ENCODE results near the gene BAIAP2. TPM values are rescaled to one million over a fixed set of nuclear protein-coding genes. Genes with fewer than 3 reads are reported as not detected.

Gene BAIAP2
- polyA plus RNA-seq, 6 donors from 2014 or later, result 0.19 to 6.1 (median 0.79) TPM

- Mint-ChIP-seq H3K4me3 (no peak overlapping the region), H3K27me3 (no peaks in the 10 kb centered on the region), H3K4me1 (no peaks in the 10 kb centered on the region), H3K36me3 (no peaks in the 10 kb centered on the region), H3K27ac (no peak overlapping the region), H3K9me3 (no peaks in the 10 kb centered on the region)
- DNase-seq, result no peak
- ATAC-seq (ENCODE audit: low read depth in 2 of 2), result no peak
Observed at GRCh38 chr17:81128774-81129173, 93.8 kb downstream of the BAIAP2 start.

DNA sequence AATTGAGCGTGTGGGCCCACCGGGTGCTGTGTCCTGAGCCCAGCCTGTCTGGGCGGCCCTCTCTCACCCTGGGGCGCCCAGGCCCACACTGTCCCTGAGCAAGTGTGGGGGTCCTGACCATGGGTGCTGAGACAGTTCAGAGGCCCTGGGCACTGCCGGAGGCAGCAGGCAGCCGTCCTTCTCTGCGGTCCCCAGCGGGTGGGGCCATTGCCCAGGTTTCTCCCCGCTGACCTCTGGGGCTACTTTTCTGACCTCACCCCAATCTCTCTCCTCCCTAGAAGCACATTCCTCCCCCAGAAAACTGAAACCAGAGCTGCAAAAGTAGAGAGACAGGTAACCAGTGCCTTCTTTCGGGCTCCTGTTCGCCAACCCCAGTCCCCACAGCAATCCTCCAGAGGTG lies 94.3 kb downstream of the BAIAP2 start:
- DNase-seq, result no peak
- Mint-ChIP-seq H3K27ac (no peak overlapping the region), H3K27me3 (no peaks in the 10 kb centered on the region), H3K4me3 (no peak overlapping the region), H3K4me1 (no peaks in the 10 kb centered on the region), H3K9me3 (no peaks in the 10 kb centered on the region), H3K36me3 (no peaks in the 10 kb centered on the region)
- ATAC-seq (ENCODE audit: low read depth in 2 of 2), result no peak

DNA sequence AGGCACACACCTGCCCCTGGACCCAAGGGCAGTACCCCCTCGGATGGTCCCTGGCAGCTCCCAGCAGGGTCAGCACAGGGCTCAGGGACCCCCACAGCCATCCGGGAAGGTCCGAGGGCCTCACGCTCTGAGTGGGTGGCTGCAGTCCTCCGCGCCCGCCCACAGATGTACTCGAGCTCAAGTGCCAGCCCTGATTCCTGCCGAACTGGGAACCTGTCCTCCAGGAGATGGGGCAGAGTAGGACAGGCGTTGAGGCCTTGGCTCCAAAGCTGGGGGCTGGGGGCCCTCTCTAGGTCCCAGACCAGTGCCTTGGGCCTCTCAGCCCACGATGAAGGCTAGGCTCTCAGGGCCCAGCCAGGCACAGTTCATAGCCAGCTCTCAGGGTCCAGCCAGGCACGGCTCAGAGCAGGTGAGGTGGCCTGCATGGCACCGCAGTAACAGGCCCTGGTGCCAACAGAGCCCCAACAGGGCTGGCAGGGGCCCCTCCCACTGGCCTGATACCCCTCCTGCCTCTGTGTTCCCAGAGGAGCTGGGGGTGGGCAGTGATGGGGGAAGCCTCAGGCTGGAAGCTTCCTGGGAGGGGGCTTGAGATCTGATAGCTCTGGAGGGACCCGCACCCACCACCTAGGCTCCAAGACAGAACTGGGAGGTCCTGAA lies 94.9 kb downstream of the BAIAP2 start:
- Mint-ChIP-seq H3K9me3 (no peaks in the 10 kb centered on the region), H3K4me1 (no peaks in the 10 kb centered on the region), H3K27ac (no peak overlapping the region), H3K36me3 (no peaks in the 10 kb centered on the region), H3K27me3 (no peaks in the 10 kb centered on the region), H3K4me3 (no peak overlapping the region)
- DNase-seq (no peak), ATAC-seq (ENCODE audit: low read depth in 2 of 2) (no peak)

GRCh38 chr17:81130385-81131361 lies 95.7 kb downstream of the BAIAP2 start:
- ATAC-seq (ENCODE audit: low read depth in 2 of 2) (no peak), DNase-seq (no peak)
- H3K4me1 Mint-ChIP-seq, result no peaks in the 10 kb centered on the region
- H3K36me3 Mint-ChIP-seq, result no peaks in the 10 kb centered on the region
- no peaks in the 10 kb centered on the region for H3K9me3 Mint-ChIP-seq
- H3K27me3 Mint-ChIP-seq, result no peaks in the 10 kb centered on the region
- H3K4me3 Mint-ChIP-seq, result no peak overlapping the region
- no peak overlapping the region for H3K27ac Mint-ChIP-seq

DNA sequence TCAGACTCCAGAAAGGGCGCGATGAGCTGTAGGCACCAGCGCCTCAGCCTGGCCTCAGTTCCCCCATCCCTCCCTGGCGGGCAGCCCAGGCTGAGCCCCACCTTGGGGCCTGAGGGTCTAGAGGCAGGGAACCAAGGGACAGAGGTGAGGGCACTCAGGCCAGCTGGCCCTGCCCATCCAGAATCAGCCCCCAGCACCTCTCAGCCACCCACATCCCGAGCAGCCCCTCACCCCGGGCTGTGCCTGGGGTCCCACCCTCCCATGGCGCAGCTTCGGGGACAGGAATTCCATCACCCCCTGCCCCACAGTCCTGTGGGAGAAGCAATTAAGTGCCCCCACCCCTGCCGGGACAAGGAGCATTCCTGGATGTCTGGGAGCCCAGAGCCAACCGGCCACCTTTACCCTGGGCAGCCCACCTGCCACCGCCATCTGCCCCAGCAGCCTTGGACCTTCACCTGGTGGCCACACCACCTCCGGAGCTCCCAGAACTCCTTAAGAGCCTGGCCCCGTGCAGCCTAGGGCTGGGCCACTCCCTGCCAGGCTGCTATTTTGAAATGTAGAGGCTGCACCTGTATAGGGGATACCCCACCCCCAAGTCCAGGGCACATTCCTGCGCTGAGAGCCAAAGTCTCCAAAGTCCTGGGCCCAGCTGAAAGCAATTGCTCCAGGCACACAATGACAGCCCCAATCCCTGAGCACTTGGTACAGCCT lies 96.7 kb downstream of the BAIAP2 start:
- H3K4me1 Mint-ChIP-seq, result no peaks in the 10 kb centered on the region
- DNase-seq, result no peak

GRCh38 chr17:81132197-81132540 lies 97.2 kb downstream of the BAIAP2 start:
- Mint-ChIP-seq H3K27ac (no peak overlapping the region), H3K4me1 (no peaks in the 10 kb centered on the region)
- no peak for DNase-seq

More for the DNA sequence above, 96.7 kb downstream of the BAIAP2 start:
- no peaks in the 10 kb centered on the region for H3K9me3 Mint-ChIP-seq
- H3K27ac Mint-ChIP-seq, result no peak overlapping the region
- no peak overlapping the region for H3K4me3 Mint-ChIP-seq
- ATAC-seq (ENCODE audit: low read depth in 2 of 2), result no peak
- H3K36me3 Mint-ChIP-seq, result no peaks in the 10 kb centered on the region
- H3K27me3 Mint-ChIP-seq, result no peaks in the 10 kb centered on the region

DNA sequence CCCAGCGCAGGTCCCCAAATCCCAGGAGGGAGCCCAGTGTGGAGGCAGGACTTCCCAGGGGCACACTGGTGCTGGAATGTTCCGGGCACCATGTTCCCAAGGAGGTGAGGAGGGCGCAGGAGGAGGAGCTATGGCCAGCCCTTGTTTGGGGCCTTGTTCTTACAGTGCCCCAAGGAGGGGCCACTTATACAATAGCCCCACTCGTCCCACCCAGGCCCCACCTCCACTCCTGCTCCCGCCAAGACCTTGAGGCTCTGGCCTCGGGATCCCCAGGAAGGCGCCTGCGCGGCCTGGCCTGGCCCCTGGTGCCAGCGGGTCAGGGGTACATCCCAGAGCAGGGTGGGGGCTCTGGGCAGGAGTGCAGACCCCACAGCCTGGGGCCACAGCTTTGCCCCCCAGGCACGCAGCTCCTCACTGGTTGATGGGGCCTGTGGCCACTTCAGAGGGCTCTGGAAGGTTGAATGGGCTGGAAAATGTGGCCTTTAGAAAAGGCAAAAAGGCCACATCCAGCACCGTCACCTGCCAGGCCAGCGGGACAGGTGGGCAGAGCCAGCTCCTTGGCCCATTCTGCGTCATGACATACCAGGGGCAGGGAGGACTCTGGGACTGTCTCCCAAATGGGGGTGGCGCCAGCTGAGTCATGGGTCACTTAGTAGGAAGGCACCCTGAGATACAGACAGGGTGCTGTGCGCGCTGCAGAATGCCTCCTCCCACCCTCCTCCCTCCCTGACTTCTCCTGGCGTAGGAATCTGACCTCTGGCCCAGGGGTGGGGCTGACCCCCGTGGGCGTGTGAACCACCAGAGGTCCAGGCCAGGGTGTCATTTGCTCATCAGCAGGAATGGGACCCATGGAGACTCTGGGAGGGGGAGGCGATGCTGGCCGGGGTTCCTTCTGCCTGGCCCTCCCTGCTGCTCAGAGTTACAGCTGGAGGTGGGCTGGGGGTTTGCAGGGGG lies 98.1 kb downstream of the BAIAP2 start:
- Mint-ChIP-seq H3K27me3 (no peaks in the 10 kb centered on the region), H3K36me3 (no peaks in the 10 kb centered on the region), H3K4me3 (no peak overlapping the region), H3K4me1 (peaks cover 0 to 4% (median 2%) of the 10 kb centered on the region in 3 donors), H3K27ac (no peak overlapping the region), H3K9me3 (peaks cover 0 to 2% (median 0%) of the 10 kb centered on the region in 7 donors)
- DNase-seq, result no peak
- ATAC-seq (ENCODE audit: low read depth in 2 of 2), result no peak

More at GRCh38 chr17:81132197-81132540, 97.2 kb downstream of the BAIAP2 start:
- Mint-ChIP-seq H3K36me3 (no peaks in the 10 kb centered on the region), H3K9me3 (no peaks in the 10 kb centered on the region), H3K27me3 (no peaks in the 10 kb centered on the region), H3K4me3 (no peak overlapping the region)
- ATAC-seq (ENCODE audit: low read depth in 2 of 2), result no peak

DNA sequence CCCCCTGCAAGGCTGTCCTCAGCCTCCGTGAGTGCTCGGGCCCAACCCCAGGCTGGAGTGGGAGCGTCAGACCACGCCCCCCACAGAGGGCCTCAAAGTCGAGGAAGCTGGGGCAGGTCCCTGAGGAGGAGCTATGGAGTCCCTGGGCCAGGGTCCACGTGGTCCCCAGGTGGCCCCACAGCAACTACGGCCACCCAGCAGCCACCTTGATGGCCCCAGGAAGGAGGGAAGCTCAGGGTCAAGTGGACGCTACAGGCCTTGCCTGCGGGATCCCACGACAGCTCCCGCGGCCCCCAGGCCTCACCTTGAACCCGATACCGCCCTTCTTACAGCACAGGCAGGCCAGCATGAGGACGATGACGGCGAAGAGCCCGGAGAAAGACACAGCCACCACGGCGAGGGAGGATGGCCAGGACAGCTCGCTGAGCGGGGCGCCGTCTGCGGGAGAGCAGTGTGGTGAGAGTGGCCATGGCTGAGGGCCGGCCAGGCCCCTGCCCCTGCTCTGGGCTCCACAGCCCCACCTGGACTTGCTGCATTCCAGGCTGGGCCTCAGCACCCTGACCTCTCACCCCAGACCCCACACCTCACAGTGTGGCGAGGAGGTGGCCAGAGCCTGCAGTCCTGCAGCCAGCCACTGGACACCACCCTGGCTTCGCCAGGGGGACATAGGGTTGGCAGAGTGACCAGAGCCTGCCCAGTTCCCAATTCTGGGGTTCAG lies 99.3 kb downstream of the BAIAP2 start:
- Mint-ChIP-seq H3K36me3 (no peaks in the 10 kb centered on the region), H3K9me3 (peaks cover 0 to 7% (median 0%) of the 10 kb centered on the region in 7 donors), H3K27me3 (no peaks in the 10 kb centered on the region), H3K27ac (no peak overlapping the region), H3K4me3 (no peak overlapping the region), H3K4me1 (peaks cover 0 to 12% (median 9%) of the 10 kb centered on the region in 3 donors)
- DNase-seq, result no peak
- ATAC-seq (ENCODE audit: low read depth in 2 of 2), result no peak

GRCh38 chr17:81135505-81136278 lies 100.7 kb downstream of the BAIAP2 start:
- Mint-ChIP-seq H3K36me3 (no peaks in the 10 kb centered on the region), H3K4me3 (no peak overlapping the region), H3K9me3 (peaks cover 0 to 7% (median 0%) of the 10 kb centered on the region in 7 donors), H3K27me3 (no peaks in the 10 kb centered on the region), H3K4me1 (peaks cover 0 to 12% (median 9%) of the 10 kb centered on the region in 3 donors), H3K27ac (peak overlapping the region in 1 of 6 donors; percentile 38)
- DNase-seq, result no peak
- ATAC-seq (ENCODE audit: low read depth in 2 of 2), result no peak

GRCh38 chr17:81136366-81136765 lies 101.4 kb downstream of the BAIAP2 start:
- no peak for ATAC-seq (ENCODE audit: low read depth in 2 of 2)

DNA sequence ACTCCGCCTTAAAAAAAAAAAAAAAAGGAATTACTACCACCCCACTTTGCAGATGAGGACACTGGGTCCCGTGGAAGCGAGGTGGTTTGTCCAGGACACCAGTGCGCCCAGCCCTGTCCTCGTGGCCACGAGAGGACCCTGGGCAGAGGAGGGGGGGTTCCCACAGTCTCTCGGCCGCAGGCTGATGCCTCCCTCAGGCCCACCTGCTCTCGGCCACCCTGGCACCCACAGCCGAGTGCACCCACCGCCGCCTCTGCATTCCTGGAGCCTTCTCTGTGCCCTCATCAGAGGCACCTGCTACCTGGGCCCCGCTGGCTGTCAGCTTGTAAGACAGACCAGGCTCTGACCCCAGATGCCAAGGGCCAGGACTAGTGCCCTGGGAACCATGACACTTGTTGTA lies 102.3 kb downstream of the BAIAP2 start:
- Mint-ChIP-seq H3K36me3 (no peaks in the 10 kb centered on the region), H3K27me3 (peaks cover 0 to 6% (median 0%) of the 10 kb centered on the region in 3 donors), H3K4me3 (no peak overlapping the region), H3K9me3 (peaks cover 0 to 7% (median 0%) of the 10 kb centered on the region in 7 donors), H3K4me1 (peaks cover 0 to 12% (median 9%) of the 10 kb centered on the region in 3 donors), H3K27ac (no peak overlapping the region)
- no peak for ATAC-seq (ENCODE audit: low read depth in 2 of 2)
- no peak for DNase-seq

More at GRCh38 chr17:81136366-81136765, 101.4 kb downstream of the BAIAP2 start:
- Mint-ChIP-seq H3K27ac (no peak overlapping the region), H3K4me1 (peaks cover 0 to 12% (median 9%) of the 10 kb centered on the region in 3 donors), H3K27me3 (no peaks in the 10 kb centered on the region), H3K4me3 (no peak overlapping the region), H3K9me3 (peaks cover 0 to 7% (median 0%) of the 10 kb centered on the region in 7 donors), H3K36me3 (no peaks in the 10 kb centered on the region)
- DNase-seq, result no peak

All from naive B cell (primary cell).